Measurements from ENCODE around the gene ADISSP.

Gene ADISSP

DNA sequence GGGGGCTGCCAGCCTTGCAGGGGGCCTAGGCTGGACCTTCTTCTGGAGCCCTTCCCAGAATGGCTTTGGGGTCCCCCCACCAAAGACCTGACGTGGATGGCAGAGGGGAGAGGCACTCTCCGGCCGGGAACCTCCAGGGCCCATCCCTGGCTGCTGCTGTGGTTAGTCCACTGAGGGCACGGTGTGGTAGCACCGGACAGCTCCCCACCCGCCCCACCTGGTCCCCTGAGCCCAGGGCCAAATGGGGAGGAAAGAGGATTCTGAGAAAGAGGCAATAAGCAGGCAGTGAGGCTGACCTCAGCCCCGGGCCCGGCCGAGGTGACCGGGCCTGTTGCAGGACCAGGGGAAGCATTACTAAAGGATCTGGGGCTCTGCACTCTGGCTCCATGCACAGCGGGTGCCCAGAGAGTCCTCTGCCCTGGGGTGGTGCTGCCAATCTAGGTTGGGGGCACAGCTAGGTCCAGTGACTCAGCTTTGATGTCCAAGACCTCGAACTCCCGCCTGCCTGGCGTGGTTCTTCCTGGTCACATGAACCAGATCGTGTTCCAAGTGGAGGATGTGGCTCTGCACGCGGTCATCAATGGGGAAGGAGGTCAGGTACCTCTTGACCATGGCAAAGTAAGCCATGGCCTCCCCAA, 16.8 kb upstream of the ADISSP start:
- no peak overlapping the region for H3K4me3 ChIP-seq (ENCODE audit: low read depth, low read length)
- no peak for DNase-seq (ENCODE audit: low read depth)
- TF ChIP-seq CTCF (IDR thresholded peaks at IDR 0.05; ENCODE audit: low read depth, low read length, missing control alignments), result no peak

- TF ChIP-seq CTCF (IDR thresholded peaks at IDR 0.05; ENCODE audit: low read depth, low read length, missing control alignments), result no peak
- no peak overlapping the region for H3K4me3 ChIP-seq (ENCODE audit: low read depth, low read length)
- no peak for DNase-seq (ENCODE audit: low read depth)
Observed at GRCh38 chr20:3783511-3784195, 16.1 kb upstream of the ADISSP start.

DNA sequence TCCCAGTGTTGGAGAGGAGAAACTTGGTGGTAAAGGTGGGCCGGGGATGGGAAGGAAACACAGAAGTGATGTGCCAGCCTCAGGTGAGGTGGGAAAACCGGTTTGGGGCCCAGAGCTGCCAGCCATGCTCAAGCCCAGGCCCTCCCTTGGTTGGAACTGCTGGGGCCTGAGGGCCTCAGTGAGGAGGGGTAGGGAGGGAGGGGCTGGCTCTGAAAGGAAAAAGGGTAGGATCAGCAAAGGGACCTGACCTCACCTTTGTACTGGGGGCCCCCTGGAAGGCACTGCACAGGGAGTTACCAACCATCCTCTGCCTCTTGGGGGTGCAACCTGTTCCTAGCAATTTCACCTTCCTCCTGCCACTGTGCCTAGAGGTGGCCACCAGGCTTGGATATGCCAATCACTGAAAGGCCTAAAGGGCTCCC, 15.5 kb upstream of the ADISSP start:
- H3K4me3 ChIP-seq (ENCODE audit: low read depth, low read length), result no peak overlapping the region
- no peak for DNase-seq (ENCODE audit: low read depth)
- TF ChIP-seq CTCF (IDR thresholded peaks at IDR 0.05; ENCODE audit: low read depth, low read length, missing control alignments), result no peak

DNA sequence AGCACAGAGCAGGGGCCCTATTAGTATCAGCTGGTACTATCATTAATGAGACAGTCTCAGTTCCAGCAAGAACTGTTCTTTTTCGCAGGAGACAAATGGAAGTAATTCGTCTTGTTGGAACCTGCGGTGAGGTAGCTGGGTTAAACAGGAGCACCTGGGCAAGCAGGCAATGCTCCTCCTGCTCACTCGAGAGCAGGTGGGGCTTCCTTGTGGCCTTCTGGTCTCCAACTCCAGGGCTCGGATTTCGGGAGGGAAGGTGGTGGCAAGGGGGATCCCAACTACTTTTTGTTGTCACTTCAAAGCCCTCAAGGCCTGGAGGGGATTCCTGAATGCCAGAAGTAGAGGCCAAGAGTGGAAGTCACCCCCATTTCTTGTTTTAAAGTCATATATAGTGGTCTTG, 15.0 kb upstream of the ADISSP start:
- DNase-seq (ENCODE audit: low read depth), result no peak
- no peak overlapping the region for H3K4me3 ChIP-seq (ENCODE audit: low read depth, low read length)
- no peak for TF ChIP-seq CTCF (IDR thresholded peaks at IDR 0.05; ENCODE audit: low read depth, low read length, missing control alignments)

DNA sequence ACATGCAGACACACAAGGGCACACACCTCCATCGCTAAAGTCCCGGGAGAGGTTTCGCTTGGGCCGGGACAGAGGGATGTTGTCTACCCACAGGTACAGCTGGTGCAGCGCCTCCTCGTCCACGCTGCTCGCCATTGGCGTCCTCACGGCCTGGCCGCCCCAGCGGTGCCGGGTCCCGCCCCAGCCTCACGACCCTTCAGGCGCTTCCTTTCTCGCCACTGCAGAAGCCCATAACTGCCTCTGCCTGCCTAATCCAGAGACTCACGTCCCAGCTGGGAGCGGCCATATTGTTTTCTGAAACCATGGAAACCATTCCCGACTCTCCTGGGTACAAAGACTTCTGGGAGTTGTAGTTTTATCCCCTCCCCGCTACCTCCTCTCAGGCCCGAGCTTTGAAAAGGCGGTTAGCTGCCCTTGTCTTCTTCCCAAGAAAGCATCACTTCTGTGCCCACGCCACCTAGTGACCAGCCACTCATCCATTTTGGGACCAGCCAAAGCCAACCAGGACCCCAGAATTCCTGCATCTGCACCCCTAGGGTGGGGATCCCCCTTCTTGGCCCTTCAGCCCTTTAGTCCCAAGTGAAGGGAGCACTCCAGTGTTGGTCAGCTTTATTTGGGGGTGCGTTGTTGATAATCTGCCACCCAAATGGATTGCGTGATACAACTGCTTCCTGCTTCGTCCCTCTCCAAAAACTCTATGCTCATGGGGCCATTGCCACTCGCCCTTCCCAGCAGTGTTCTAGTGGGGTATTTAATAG, 13.8 kb upstream of the ADISSP start, which contains the start of gene SPEF1:
Gene SPEF1 (minus strand): TSS at position 296 of the 758 bp plus-strand sequence. CDS start 161 bp downstream, at position 135.
- peak within 1 kb of the TSS; percentile 43 for H3K4me3 ChIP-seq (ENCODE audit: low read depth, low read length)
- DNase-seq (ENCODE audit: low read depth), result no peak
- no peak for TF ChIP-seq CTCF (IDR thresholded peaks at IDR 0.05; ENCODE audit: low read depth, low read length, missing control alignments)

GRCh38 chr20:3778976-3779375, 11.4 kb upstream of the ADISSP start:
- TF ChIP-seq CTCF (IDR thresholded peaks at IDR 0.05; ENCODE audit: low read depth, low read length, missing control alignments), result no peak
- no peak overlapping the region for H3K4me3 ChIP-seq (ENCODE audit: low read depth, low read length)
- DNase-seq (ENCODE audit: low read depth), result no peak

Data from GM12864 (cell line).